GM12872 (cell line): ENCODE measurements around the gene ANO4.

Experiments used
- TF ChIP-seq, protein P1 (sequence below): IDR thresholded peaks from 3 replicates; pipeline ENCODE4 v1.5.1; 2011; ENCODE audit warnings: low read depth, mild to moderate bottlenecking, low read length, moderate library complexity; ENCODE audit not compliant: insufficient read depth

Gene ANO4

DNA sequence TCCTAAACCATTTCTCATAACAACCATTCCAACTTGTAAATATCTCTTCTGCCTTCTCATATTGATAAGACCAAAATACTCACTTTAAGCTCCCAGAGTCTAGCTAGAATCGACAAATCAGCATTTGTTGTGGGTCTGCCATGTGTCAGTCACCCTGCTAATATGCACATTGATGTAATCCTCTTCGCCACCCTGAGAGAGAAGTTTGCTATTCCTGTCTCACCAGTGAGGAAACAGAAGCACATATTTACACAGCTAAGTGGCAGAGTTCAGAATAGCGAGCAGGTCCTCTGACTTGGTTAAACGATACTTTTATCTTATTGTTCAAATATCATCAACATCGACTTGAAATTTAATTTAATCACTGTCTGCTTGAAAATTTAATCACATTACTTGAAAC, 142.1 kb downstream of the ANO4 start:
- TF ChIP-seq, protein P1, sequence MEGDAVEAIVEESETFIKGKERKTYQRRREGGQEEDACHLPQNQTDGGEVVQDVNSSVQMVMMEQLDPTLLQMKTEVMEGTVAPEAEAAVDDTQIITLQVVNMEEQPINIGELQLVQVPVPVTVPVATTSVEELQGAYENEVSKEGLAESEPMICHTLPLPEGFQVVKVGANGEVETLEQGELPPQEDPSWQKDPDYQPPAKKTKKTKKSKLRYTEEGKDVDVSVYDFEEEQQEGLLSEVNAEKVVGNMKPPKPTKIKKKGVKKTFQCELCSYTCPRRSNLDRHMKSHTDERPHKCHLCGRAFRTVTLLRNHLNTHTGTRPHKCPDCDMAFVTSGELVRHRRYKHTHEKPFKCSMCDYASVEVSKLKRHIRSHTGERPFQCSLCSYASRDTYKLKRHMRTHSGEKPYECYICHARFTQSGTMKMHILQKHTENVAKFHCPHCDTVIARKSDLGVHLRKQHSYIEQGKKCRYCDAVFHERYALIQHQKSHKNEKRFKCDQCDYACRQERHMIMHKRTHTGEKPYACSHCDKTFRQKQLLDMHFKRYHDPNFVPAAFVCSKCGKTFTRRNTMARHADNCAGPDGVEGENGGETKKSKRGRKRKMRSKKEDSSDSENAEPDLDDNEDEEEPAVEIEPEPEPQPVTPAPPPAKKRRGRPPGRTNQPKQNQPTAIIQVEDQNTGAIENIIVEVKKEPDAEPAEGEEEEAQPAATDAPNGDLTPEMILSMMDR, result no peak

- TF ChIP-seq, protein P1, result no peak
Observed at GRCh38 chr12:100940503-100940902, 145.9 kb downstream of the ANO4 start.

DNA sequence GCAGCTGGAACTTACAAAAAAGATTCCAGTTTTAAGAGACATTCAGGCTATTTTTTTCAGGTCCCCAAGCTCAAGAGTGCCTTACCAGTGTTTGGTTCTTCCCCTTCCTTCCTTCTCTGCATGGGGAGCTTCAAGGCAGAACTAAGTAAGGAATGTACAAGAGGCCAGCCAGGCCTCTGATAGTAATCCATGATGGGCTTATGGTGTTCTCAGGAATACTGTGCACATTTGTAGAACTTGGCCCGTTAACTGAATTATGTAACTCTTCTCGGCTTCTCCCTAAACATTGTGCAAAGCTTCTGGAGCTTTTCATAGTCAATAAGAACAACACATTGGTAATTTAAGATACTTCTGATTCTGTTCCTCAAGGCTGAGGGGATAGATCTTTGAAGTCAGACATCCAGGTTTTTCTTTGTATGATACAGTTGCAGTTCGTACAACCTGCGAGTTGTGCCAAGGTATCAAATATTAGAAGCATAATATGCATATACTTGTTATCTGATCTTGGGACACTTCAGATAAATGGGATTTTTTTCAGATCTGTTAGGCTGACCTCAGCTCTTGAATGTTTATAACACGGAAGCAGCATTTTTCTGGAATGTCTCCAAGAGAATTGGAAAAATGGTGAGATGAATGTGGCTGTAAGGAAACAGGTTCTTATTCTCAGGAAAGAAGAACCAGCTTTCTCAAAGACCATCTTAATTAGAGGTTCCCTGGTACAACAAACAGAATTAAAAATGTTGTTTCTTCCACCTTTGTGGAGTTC, 148.6 kb downstream of the ANO4 start:
- TF ChIP-seq, protein P1, result no peak

- TF ChIP-seq, protein P1, result no peak
Observed at GRCh38 chr12:100951756-100952155, 157.2 kb downstream of the ANO4 start.

GRCh38 chr12:100953217-100953616, 158.6 kb downstream of the ANO4 start:
- TF ChIP-seq, protein P1, result no peak

GRCh38 chr12:100953677-100954076, 159.1 kb downstream of the ANO4 start:
- TF ChIP-seq, protein P1, result no peak

DNA sequence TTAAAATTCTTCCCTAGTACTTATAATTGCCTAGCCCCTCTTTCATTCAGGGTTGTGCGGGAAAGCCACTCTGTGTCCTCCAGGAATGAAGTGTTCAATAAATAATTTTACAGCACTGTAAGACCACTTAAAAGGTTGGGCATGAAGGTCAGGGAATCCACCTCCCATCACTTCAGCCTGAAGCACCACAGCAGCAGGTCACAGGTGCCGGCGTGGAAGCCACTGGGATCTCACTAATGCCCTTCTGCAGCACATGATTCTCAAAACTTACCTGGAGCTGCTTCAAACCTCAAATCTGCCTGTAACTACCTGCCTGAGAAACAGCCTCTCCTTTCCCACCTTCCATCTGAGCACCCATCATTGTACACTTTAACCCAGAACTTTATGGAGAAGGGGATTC, 159.5 kb downstream of the ANO4 start:
- TF ChIP-seq, protein P1, result no peak
